NCI-H774 (cell line): ENCODE data around the gene FXYD3.
"Not testable (repeated sequence)": the region's sequence is repeated elsewhere in the genome, so short reads cannot be mapped to it uniquely, and the experiment has no call there.

Source experiments
- DNase-seq: peaks from one replicate; lab custom pipeline; 2025; lab: John Stamatoyannopoulos, UW

FXYD3 gene

GRCh38 chr19:35086455-35086854, 29.2 kb upstream of the FXYD3 start:
- DNase-seq: no peak

DNA sequence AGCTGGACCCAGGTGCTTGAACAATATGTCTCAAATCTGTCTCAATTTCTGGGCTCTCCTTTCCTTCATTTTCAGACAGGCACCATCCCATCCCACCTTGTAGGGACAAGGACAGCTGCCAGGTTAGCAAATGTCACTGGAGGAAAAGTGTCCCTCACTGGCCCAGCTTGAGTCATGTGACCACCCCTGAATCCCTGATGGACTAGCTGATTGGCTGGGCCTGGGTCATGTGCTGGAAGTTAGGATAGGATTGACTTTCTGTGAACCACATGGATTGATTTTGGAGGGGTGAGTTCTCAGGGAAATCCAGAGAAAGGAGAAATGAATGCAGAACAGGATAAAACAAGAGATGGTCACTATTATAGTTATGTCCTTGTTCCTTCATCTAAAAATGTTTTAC, 28.2 kb upstream of the FXYD3 start:
- DNase-seq: no peak

DNA sequence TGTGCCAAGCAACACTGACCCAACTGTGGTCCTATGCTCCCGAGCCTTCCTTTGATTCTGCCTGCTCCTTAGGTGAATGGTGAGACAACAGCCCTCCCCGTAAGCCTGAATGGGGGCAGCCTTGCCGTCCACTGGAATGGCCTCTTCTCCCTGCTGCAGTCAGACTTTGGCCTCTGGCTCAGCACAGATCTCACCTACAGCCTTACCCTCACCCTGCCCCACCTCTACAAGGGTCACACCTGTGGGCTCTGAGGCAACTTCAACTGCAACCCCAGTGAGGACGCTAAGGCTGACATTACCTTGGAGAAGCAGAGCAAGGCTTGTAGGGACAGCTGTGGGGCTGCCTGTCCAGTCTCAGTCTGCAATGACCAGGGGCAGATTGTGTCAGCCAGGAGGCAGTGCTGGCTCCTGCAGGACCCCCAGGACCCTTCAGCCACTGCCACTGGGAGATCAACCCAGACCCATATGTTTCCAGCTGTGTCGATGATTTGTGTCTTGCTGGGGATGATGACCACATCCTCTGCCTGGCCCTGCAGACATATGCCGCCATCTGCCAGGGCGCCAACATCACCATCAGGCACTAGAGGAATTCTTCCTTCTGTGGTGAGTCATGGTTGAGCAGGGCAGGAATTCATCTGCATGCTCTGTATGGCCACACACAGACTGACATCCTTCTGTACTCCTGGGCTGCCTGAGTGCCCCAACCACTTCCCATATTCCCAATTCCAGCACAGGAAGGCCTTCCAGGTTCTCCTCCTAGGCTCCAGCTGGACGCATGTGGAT, 27.3 kb upstream of the FXYD3 start:
- no peak for DNase-seq

GRCh38 chr19:35089554-35089953, 26.1 kb upstream of the FXYD3 start:
- DNase-seq: no peak

DNA sequence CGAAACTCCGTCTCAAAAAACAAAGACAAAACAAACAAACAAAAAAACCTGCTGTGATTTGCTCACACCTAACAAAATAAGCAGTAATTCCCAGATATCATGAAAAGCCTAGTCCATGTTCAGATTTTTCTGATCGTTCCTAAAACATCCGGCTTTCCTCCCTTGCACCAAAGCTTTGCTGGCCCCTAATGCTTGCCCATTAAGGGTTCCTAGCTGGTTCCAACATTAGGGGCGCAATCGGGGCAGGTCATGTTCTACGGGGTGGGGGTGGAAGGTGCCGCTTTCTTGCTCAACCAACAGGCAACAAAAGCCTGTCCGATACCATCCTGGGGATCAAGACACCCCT, 25.5 kb upstream of the FXYD3 start:
- DNase-seq: no peak

- DNase-seq: peak; percentile 22
These were observed 25.0 kb upstream of the FXYD3 start for GRCh38 chr19:35090506-35091214.

DNA sequence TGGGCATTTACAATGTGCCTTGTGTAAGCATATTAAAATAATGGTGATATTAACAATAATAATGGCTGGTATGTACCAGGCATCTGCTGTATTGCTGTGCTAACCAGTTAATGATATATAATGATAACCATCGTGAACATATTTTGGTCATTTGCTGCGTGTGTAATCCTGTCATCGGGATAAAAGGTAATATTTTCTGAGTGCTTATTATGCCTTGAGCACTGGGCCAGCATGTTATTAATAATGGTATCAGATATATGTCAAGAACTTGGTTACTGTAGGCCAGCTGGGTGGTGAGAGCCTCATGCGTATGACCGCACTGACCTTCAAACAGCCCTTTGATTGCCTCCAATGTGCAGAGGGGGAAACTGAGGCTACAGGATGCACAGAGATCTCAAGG, 22.2 kb upstream of the FXYD3 start:
- DNase-seq: no peak

GRCh38 chr19:35093941-35094647, 21.5 kb upstream of the FXYD3 start:
- no peak for DNase-seq

DNA sequence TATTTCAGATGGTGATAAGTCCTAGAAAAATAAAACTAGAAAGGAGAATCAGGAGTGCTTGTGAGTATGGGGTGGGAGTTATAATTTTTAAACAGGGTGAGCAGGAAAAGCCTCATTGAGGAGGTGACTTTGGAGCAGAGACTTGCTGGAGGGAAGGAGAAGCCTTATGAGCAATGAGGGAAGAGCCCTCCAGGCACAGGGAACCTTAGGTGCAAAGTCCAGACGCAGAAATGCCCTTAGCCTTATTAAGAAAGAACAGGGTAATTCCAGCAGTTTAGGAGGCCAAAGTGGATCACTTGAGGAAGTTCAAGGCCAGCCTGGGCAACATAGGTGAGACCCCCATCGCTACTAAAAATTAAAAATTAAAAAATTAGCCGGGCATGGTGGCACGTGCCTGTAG, 21.0 kb upstream of the FXYD3 start:
- no peak for DNase-seq

DNA sequence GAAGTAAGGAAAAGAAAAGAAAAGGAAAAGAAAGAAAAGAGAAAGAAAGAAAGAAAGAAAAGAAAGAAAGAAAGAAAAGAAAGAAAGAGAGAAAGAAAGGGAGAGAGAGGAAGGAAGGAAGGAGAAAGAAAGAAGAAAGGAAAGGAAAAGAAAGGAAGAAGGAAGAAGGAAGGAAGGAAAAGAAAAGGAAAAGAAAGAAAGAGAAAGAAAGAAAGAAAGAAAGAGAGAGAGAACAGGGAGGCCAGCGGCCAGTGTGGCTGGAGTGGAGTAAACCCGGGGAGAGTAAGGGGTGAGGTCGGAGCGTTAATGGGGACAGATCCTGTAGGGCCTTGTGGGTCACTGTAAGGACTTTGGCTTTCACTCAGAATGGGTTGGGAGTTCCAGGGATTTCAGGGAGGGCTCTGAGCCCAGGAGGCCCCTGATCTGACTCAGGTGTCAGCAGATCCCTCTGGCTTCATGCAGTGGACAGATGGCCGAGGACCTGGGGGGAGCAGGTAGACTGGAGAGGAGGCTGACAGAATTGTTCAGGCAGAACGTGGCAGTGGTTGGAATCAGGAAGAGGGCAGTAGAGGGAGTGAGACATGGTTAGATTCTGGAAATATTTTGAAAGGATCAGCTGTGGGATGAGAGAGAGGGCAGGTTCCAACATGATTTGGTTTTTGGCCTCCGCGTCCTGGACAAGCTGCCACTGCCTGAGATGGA, 19.8 kb upstream of the FXYD3 start:
- no peak for DNase-seq

DNA sequence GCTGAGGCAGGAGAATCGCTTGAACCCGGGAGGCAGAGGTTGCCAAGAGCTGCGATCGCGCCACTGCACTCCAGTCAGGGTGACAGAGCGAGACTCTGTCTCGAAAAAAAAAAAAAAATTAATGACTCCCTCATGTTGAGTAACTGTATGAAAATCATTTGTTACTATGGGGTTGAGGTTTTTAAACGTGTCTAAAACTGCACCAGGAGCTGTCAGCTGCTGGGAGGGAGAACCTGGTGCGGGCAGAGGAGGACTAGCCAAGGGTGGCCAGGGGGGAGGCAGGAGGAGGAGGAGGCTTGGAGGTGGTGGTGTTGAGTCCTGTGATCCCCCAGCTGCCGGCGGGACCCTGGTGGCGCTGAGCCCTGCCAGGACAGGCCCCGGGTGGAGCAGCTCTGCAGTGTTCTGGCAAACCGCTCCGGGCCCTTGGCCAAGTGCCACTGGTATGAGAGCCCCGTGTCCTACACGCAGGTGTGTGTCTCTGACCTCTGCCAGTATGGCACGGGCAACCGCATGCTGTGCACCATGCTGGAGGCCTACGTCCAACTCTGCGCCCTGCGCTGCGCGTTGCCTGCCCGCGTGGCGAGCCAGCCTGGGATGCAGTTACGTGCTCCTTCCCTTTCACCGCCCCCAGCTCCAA, 17.1 kb upstream of the FXYD3 start:
- DNase-seq: no peak

- no peak for DNase-seq
These were observed 16.3 kb upstream of the FXYD3 start for GRCh38 chr19:35099155-35099896.

DNA sequence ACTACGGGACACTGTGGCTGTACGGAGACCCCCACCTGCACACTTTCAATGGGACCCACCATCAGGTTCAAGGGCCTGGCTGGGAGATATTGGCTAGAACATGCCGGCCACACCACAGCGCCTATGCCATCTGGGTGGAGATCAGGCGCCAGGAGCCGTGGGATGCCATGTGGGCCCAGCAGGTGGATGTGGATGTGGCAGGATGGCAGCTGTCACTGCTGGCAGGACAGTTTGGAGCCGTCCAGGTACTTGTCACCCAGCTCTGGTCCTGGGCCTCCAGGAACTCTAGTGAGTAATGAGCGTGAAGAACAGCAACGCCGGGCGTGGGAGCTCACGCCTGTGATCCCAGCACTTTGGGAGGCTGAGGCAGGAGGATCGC, 15.7 kb upstream of the FXYD3 start:
- DNase-seq: no peak

- no peak for DNase-seq
These were observed 14.8 kb upstream of the FXYD3 start for GRCh38 chr19:35100588-35101533.

DNA sequence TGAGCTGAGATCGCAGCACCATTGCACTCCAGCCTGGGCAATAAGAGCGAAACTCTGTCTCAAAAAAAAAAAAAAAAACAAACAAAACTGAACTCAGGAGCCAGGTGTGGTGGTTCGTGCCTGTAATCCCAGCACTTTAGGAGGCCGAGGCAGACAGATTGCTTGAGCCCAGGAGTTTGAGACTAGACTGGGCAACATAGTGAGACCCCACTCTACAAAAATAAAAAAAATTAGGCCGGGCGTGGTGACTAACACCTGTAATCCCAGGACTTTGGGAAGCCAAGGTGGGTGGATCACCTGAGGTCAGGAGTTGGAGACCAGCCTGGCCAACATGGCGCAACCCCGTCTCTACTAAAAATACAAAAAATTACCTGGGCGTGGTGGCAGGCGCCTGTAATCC, 13.7 kb upstream of the FXYD3 start:
- DNase-seq: not testable (repeated sequence)

DNA sequence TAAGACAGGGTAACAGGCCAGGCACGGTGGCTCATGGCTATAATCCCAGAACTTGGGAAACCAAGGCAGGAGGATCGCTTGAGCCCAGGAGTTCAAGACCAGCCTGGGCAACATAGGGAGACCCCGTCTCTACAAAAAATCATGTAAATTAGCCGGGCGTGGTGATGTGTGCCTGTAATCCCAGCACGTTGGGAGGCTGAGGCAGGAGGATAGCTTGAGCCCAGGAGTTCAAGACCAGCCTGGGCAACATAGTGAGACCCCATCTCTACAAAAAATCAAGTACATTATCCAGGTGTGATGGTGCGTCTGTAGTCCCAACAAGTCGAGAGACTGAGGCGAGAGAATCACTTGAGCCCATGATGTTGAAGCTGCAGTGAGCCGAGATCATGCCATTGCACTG, 12.0 kb upstream of the FXYD3 start:
- DNase-seq: not testable (repeated sequence)

- DNase-seq: no peak
These were observed 11.3 kb upstream of the FXYD3 start for GRCh38 chr19:35104361-35104760.

- DNase-seq: no peak
These were observed 10.6 kb upstream of the FXYD3 start for GRCh38 chr19:35105047-35105410.

DNA sequence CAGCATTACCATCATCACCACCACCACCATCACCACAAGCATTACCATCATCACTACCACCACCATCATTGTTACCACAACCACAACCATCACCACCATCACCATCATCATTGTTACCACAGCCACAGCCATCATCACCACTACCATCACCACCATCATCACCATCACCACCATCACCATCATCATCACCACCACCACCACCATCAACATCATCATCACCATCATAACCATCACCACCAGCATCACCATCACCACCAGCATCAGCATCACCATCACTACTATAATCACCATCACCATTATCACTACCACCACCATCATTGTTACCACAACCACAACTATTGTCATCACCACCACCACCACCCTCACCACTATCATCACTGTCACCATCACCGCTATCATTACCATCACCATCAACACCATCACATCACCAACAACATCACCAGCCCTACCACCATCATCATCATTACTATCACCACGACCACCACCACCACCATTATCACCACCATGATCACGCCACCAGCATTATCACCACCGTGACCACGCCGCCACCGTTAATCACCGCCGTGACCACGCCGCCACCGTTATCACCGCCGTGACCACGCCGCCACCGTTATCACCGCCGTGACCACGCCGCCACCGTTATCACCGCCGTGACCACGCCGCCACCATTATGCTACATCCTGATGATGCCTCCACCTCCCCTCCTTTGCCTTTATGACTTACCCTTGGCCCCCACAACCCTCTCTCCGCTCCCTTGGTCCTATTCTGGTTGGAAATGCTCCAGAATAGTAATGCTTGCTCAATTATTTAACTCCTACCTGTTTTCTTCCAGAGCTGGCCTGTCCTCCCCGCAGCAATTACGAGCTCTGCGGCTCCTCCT, 10.0 kb upstream of the FXYD3 start:
- no peak for DNase-seq

DNA sequence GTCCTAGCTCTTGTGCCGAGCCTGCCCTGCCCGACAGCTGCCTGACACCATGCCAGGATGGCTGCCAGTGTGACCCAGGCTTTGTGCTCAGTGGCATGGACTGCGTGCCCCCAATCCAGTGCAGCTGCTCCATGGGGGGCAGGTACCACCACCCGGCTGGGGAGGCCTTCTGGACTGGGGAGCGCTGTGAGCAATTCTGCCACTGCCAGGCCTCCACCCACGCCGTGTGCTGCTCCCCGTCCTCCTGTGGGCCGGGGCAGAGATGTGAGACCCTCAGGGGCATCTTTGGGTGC, 9.4 kb upstream of the FXYD3 start:
- no peak for DNase-seq
